SU-DHL-6 (cell line): ENCODE results near the gene ANO7.

ENCODE experiments used
- H2AFZ ChIP-seq: fragments of 200-600 bp; sonication (generic); 2 replicates; pipeline ENCODE4 v1.6.1; 2014; ENCODE audit warnings: low read depth, mild to moderate bottlenecking, moderate library complexity, mixed read lengths, antibody characterized with exemption, low read length; ENCODE audit not compliant: severe bottlenecking
- H3F3A ChIP-seq: fragments of 200-600 bp; shearing (Covaris generic); 2 replicates; pipeline ENCODE4 v1.6.0; 2016; ENCODE audit warnings: antibody characterized with exemption, mild to moderate bottlenecking; ENCODE audit not compliant: insufficient read depth
- H3K27ac ChIP-seq: fragments of 200-600 bp; sonication (generic); 2 replicates; pipeline ENCODE4 v1.5.1; 2016; ENCODE audit warnings: low read depth, mild to moderate bottlenecking, low read length, moderate library complexity, mixed read lengths
- H3K27me3 ChIP-seq: fragments of 200-600 bp; sonication (generic), shearing (Covaris generic); 2 replicates; pipeline ENCODE4 v1.6.0; 2014; ENCODE audit warnings: mild to moderate bottlenecking, low read length
- H3K36me3 ChIP-seq: fragments of 200-600 bp; sonication (generic); 2 replicates; pipeline ENCODE4 v1.6.1; 2014; ENCODE audit warnings: mild to moderate bottlenecking, low read length, mixed read lengths
- H3K4me2 ChIP-seq: fragments of 300-600, 200-600 bp; shearing (Covaris generic), sonication (generic); 2 replicates; pipeline ENCODE4 v1.6.0; 2014; ENCODE audit warnings: low read length, low read depth, mild to moderate bottlenecking; ENCODE audit not compliant: poor library complexity, severe bottlenecking
- H3K4me3 ChIP-seq: fragments of 200-600 bp; sonication (generic); 2 replicates; pipeline ENCODE4 v1.5.1; 2014; ENCODE audit warnings: antibody characterized with exemption, low read length, mild to moderate bottlenecking, mixed read lengths; ENCODE audit not compliant: insufficient read depth, poor library complexity, severe bottlenecking
- H3K79me2 ChIP-seq: fragments of 200-600 bp; sonication (generic); 2 replicates; pipeline ENCODE4 v1.6.1; 2014; ENCODE audit warnings: mild to moderate bottlenecking, low read length, moderate library complexity; ENCODE audit not compliant: insufficient read depth
- H3K9ac ChIP-seq: fragments of 200-600 bp; sonication (generic); 2 replicates; pipeline ENCODE4 v1.7.0; 2014; ENCODE audit warnings: mild to moderate bottlenecking, low read length
- H3K9me2 ChIP-seq: fragments of 200-600 bp; sonication (generic); replicated peaks from 2 replicates; pipeline ENCODE4 v1.6.1; 2014; ENCODE audit warnings: low read length; ENCODE audit not compliant: insufficient read depth
- H3K9me3 ChIP-seq: fragments of 200-600 bp; sonication (generic); 2 replicates; pipeline ENCODE4 v1.6.1; 2014; ENCODE audit warnings: low read length, mixed read lengths; ENCODE audit not compliant: insufficient read depth
- H4K20me1 ChIP-seq: fragments of 200-600 bp; sonication (generic); 2 replicates; pipeline ENCODE4 v1.6.1; 2014; ENCODE audit warnings: low read depth, mild to moderate bottlenecking, antibody characterized with exemption, low read length, moderate library complexity, mixed read lengths
- CTCF ChIP-seq: fragments of 200-600 bp; sonication (generic); IDR thresholded peaks from one replicate; pipeline ENCODE4 v1.5.1; 2017; ENCODE audit warnings: antibody characterized with exemption, mild to moderate bottlenecking, low read length, moderate library complexity; ENCODE audit not compliant: insufficient read depth, poor library complexity, severe bottlenecking
- EZH2phosphoT487 ChIP-seq: fragments of 200-600 bp; sonication (generic), shearing (Covaris generic); conservative IDR thresholded peaks from 2 replicates; pipeline ENCODE4 v1.6.1; 2018; ENCODE audit warnings: mild to moderate bottlenecking, antibody characterized with exemption, low read length, moderate library complexity, mixed read lengths

ANO7 gene

GRCh38 chr2:241258505-241259280 lies 70.2 kb downstream of the ANO7 start:
- Histone ChIP-seq H3K9ac (no peak overlapping the region), H3K27me3 (no peaks in the 10 kb centered on the region), H3K4me2 (no peak overlapping the region), H3K9me3 (no peaks in the 10 kb centered on the region), H2AFZ (no peak overlapping the region), H3F3A (no peaks in the 10 kb centered on the region), H3K36me3 (peaks cover 17% of the 10 kb centered on the region), H3K79me2 (peaks cover 5% of the 10 kb centered on the region; the same call in 1 of the 2 replicates), H3K4me3 (no peak overlapping the region), H3K27ac (no peak overlapping the region), H3K9me2 (no peaks in the 10 kb centered on the region), H4K20me1 (no peaks in the 10 kb centered on the region)
- TF ChIP-seq EZH2phosphoT487 (no peak), CTCF (no peak)

- H3K36me3 ChIP-seq: peaks cover 12% of the 10 kb centered on the region
- no peaks in the 10 kb centered on the region for H3K9me2 ChIP-seq
- no peaks in the 10 kb centered on the region for H3K27me3 ChIP-seq
- H3K9me3 ChIP-seq: no peaks in the 10 kb centered on the region
- peaks cover 5% of the 10 kb centered on the region; the same call in 1 of the 2 replicates for H3K79me2 ChIP-seq
- no peak overlapping the region for H3K4me3 ChIP-seq
- no peak overlapping the region for H3K9ac ChIP-seq
- H2AFZ ChIP-seq: no peak overlapping the region
- no peaks in the 10 kb centered on the region for H3F3A ChIP-seq
- no peak overlapping the region for H3K4me2 ChIP-seq
- H4K20me1 ChIP-seq: no peaks in the 10 kb centered on the region
- TF ChIP-seq CTCF (no peak), EZH2phosphoT487 (no peak)
- H3K27ac ChIP-seq: no peak overlapping the region
Measured at GRCh38 chr2:241260911-241261310, 72.4 kb downstream of the ANO7 start.

- no peak overlapping the region for H3K4me3 ChIP-seq
- H3K9me2 ChIP-seq: no peaks in the 10 kb centered on the region
- no peaks in the 10 kb centered on the region for H3K9me3 ChIP-seq
- H2AFZ ChIP-seq: no peak overlapping the region
- no peak overlapping the region for H3K9ac ChIP-seq
- peaks cover 5% of the 10 kb centered on the region; the same call in 1 of the 2 replicates for H3K79me2 ChIP-seq
- no peaks in the 10 kb centered on the region for H3F3A ChIP-seq
- no peaks in the 10 kb centered on the region for H4K20me1 ChIP-seq
- TF ChIP-seq EZH2phosphoT487 (no peak), CTCF (no peak)
- no peaks in the 10 kb centered on the region for H3K27me3 ChIP-seq
- peaks cover 11% of the 10 kb centered on the region for H3K36me3 ChIP-seq
- H3K4me2 ChIP-seq: no peak overlapping the region
- H3K27ac ChIP-seq: no peak overlapping the region
Measured at GRCh38 chr2:241261628-241262027, 73.2 kb downstream of the ANO7 start.
